HepG2 (cell line): ENCODE results near the gene IL32. TPM values are rescaled to one million over a fixed set of nuclear protein-coding genes. Genes with fewer than 3 reads are reported as not detected.

Experiments used
- CEBPZ ChIP-seq: IDR thresholded peaks from 2 replicates; pipeline ENCODE4 v1.6.1; 2012; ENCODE audit warnings: low read length, improper control_type of control experiment
- GPN1 ChIP-seq: sonication (generic); formaldehyde crosslinking; IDR thresholded peaks from 2 replicates; pipeline ENCODE4 v1.5.1; 2020; ENCODE audit warnings: missing genetic modification reagents, borderline replicate concordance
- MIER3 ChIP-seq: IDR thresholded peaks from 2 replicates; pipeline ENCODE4 v1.6.1; 2016; ENCODE audit warnings: missing compliant biosample characterization, borderline replicate concordance
- PHB2 ChIP-seq: fragments of 450-650 bp; IDR thresholded peaks from 2 replicates; pipeline ENCODE4 v1.6.1; 2018; ENCODE audit not compliant: partially characterized antibody
- RORA ChIP-seq: sonication (generic); formaldehyde crosslinking; IDR thresholded peaks from 2 replicates; pipeline ENCODE4 v1.5.0; 2020; ENCODE audit warnings: mild to moderate bottlenecking, missing genetic modification reagents, moderate library complexity
- SKI ChIP-seq: fragments of 450-650 bp; IDR thresholded peaks from one replicate; pipeline ENCODE4 v1.6.1; 2018; ENCODE audit warnings: mild to moderate bottlenecking; ENCODE audit not compliant: partially characterized antibody
- SMC3 ChIP-seq: IDR thresholded peaks from 2 replicates; pipeline ENCODE4 v1.6.1; 2011; ENCODE audit warnings: low read length, improper control_type of control experiment
- SMYD3 ChIP-seq: sonication (generic); formaldehyde crosslinking; IDR thresholded peaks from 2 replicates; pipeline ENCODE4 v1.8.1; 2023; ENCODE audit warnings: mild to moderate bottlenecking, missing genetic modification reagents
- TBL1XR1 ChIP-seq: fragments of 150-350 bp; IDR thresholded peaks from 2 replicates; pipeline ENCODE4 v1.6.1; 2014; ENCODE audit warnings: borderline replicate concordance, low read length; ENCODE audit not compliant: partially characterized antibody
- TOPORS ChIP-seq: sonication (generic); formaldehyde crosslinking; IDR thresholded peaks from 2 replicates; pipeline ENCODE4 v1.8.0; 2023; ENCODE audit warnings: mild to moderate bottlenecking, missing genetic modification reagents
- YY1 ChIP-seq: IDR thresholded peaks from 2 replicates; pipeline ENCODE4 v1.6.1; 2011; ENCODE audit warnings: low read length, low read depth, moderate library complexity, mild to moderate bottlenecking; ENCODE audit not compliant: insufficient read depth, insufficient replicate concordance
- ZBTB43 ChIP-seq: sonication (generic); formaldehyde crosslinking; conservative IDR thresholded peaks from 2 replicates; pipeline ENCODE4 v1.4.0; 2020; ENCODE audit warnings: missing genetic modification reagents
- ZFP1 ChIP-seq: IDR thresholded peaks from 2 replicates; pipeline ENCODE4 v1.6.1; 2016
- ZNF12 ChIP-seq: sonication (generic); formaldehyde crosslinking; IDR thresholded peaks from 2 replicates; pipeline ENCODE4 v1.5.0; 2020; ENCODE audit warnings: missing genetic modification reagents
- ZNF121 ChIP-seq: sonication (generic); formaldehyde crosslinking; IDR thresholded peaks from 2 replicates; pipeline ENCODE4 v1.5.0; 2020; ENCODE audit warnings: mild to moderate bottlenecking, missing genetic modification reagents
- ZNF124 ChIP-seq: sonication (generic); formaldehyde crosslinking; IDR thresholded peaks from 2 replicates; pipeline ENCODE4 v1.4.0; 2020; ENCODE audit warnings: missing genetic modification reagents
- ZNF296 ChIP-seq: sonication (generic); formaldehyde crosslinking; conservative IDR thresholded peaks from 2 replicates; pipeline ENCODE4 v1.5.0; 2020; ENCODE audit warnings: mild to moderate bottlenecking, missing genetic modification reagents
- ZNF550 ChIP-seq: sonication (generic); formaldehyde crosslinking; IDR thresholded peaks from 2 replicates; pipeline ENCODE4 v1.4.0; 2020; ENCODE audit warnings: mild to moderate bottlenecking, missing genetic modification reagents, borderline replicate concordance
- ZNF569 ChIP-seq: sonication (generic); formaldehyde crosslinking; IDR thresholded peaks from 2 replicates; pipeline ENCODE4 v1.5.0; 2020; ENCODE audit warnings: mild to moderate bottlenecking, missing genetic modification reagents, moderate library complexity, borderline replicate concordance
- ZNF670 ChIP-seq: sonication (generic); formaldehyde crosslinking; IDR thresholded peaks from 2 replicates; pipeline ENCODE4 v1.8.0; 2022; ENCODE audit warnings: mild to moderate bottlenecking, missing genetic modification reagents, borderline replicate concordance
- ZNF713 ChIP-seq: sonication (generic); formaldehyde crosslinking; IDR thresholded peaks from 2 replicates; pipeline ENCODE4 v1.4.0; 2020; ENCODE audit warnings: mild to moderate bottlenecking, missing genetic modification reagents
- ZNF800 ChIP-seq: sonication (generic); formaldehyde crosslinking; IDR thresholded peaks from 2 replicates; pipeline ENCODE4 v1.4.0; 2020; ENCODE audit warnings: missing genetic modification reagents
- ZSCAN22 ChIP-seq: sonication (generic); formaldehyde crosslinking; IDR thresholded peaks from 2 replicates; pipeline ENCODE4 v1.4.0; 2020; ENCODE audit warnings: mild to moderate bottlenecking, missing genetic modification reagents
- polyA plus RNA-seq, 8 experiments: library from polyadenylated mRNA; depleted of rRNA in 3 of 8; stranded (reverse) in 7 of 8; unstranded in 1 of 8; fragments of >200 nt; fragmentation: Illumina TruSeq in 4 of 8; extraction: Trizol in 4 of 8; gene quantifications; 2 replicates each; pipeline versions ENCODE4 v1.2.1 to v1.2.3, GENCODE V29; 2011 to 2016; ENCODE audit warnings: low read depth in 4 of 8, missing spikeins in 1 of 8, mixed read lengths in 1 of 8; ENCODE audit not compliant: insufficient read depth in 1 of 8
- total RNA-seq, 5 experiments: library from RNA; depleted of rRNA; stranded (reverse); fragments of >200 nt; fragmentation: Illumina TruSeq; extraction: Trizol; gene quantifications; 2 replicates each; pipeline ENCODE4 v1.2.3, GENCODE V29; 2016; ENCODE audit warnings: low read depth in 1 of 5

IL32 gene
- total and polyA plus RNA-seq, 2 of the 13 experiments (the other 11 are each of a cell fraction or from before 2014, with no cell fraction given): 115 to 165 TPM

- TF ChIP-seq ZNF121 (CRISPR knock-in tag) (no peak), ZFP1 (CRISPR knock-in tag) (no peak), ZBTB43 (CRISPR knock-in tag) (no peak), ZNF670 (CRISPR knock-in tag) (0 out of 2 replicates have a peak, but pooled peaks have one; percentile 28), RORA (CRISPR knock-in tag) (no peak), YY1 (no peak), ZNF124 (peak; percentile 21; the same call in 1 of the 2 replicates), SKI (no peak), ZNF296 (CRISPR knock-in tag) (0 out of 2 replicates have a peak, but pooled peaks have one; percentile 22), ZNF550 (CRISPR knock-in tag) (no peak), ZNF569 (CRISPR knock-in tag) (no peak), MIER3 (peak; percentile 63; the same call in 1 of the 2 replicates), SMYD3 (CRISPR knock-in tag) (no peak), CEBPZ (no peak), TBL1XR1 (peak; percentile 82), ZNF12 (CRISPR knock-in tag) (no peak), GPN1 (CRISPR knock-in tag) (no peak), ZSCAN22 (no peak), PHB2 (no peak), ZNF800 (CRISPR knock-in tag) (0 out of 2 replicates have a peak, but pooled peaks have one; percentile 37), SMC3 (no peak), TOPORS (CRISPR knock-in tag) (no peak; the same call in 1 of the 2 replicates), ZNF713 (CRISPR knock-in tag) (0 out of 2 replicates have a peak, but pooled peaks have one; percentile 50)
These were observed at the start of gene IL32 (continued) for GRCh38 chr16:3065069-3065741.
